ENCODE results near the gene C6orf15.
"Not testable (repeated sequence)": the region's sequence is repeated elsewhere in the genome, so short reads cannot be mapped to it uniquely, and the experiment has no call there.

Gene C6orf15

DNA sequence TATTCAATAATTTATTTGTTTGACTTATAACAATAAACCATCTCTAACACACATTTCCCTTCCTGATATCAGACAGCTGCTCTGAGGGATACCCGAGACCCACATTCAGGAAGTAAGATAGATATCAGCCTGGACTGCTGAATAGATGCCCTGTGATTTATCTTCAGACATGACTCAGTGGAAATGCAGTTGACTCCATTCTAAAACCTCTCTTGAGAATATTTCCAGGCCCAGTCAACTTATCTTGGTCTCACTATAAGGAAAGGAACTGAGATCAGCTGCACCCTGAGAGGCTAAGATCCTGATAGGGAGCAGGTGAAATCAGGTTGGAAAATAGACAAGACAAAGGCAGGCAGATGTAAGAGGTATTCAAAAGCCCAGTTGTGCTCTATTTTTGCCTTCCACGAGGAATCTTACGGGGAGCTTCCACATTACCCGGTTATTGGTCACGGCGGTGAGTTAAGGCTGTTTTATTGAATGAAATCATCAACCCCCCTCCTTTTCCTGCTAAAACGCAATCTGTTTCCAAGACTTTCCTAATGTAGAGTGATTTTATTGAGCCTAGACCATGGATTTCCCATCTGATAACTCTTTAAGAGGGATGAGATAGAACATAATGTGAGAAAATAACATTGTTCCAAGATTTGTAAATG lies 25.5 kb downstream of the C6orf15 start:
- no peak overlapping the region for H3K27ac ChIP-seq (ENCODE audit: low read depth, low read length)
- H3K9me3 ChIP-seq (ENCODE audit: control insufficient read depth, insufficient read depth, low read depth, low read length), result no peaks in the 10 kb centered on the region
- no peaks in the 10 kb centered on the region for H3K36me3 ChIP-seq (ENCODE audit: control insufficient read depth, insufficient read depth, low read length)
- peaks cover 15% of the 10 kb centered on the region; the same call in 1 of the 2 replicates for H3K4me1 ChIP-seq (ENCODE audit: control insufficient read depth, insufficient read depth, low read length)
- H3K9ac ChIP-seq (ENCODE audit: low read length), result no peak overlapping the region
- no peaks in the 10 kb centered on the region for H3K27me3 ChIP-seq (ENCODE audit: control insufficient read depth, insufficient read depth, low read length)
- no peak overlapping the region for H3K4me3 ChIP-seq (ENCODE audit: low read depth, low read length)

DNA sequence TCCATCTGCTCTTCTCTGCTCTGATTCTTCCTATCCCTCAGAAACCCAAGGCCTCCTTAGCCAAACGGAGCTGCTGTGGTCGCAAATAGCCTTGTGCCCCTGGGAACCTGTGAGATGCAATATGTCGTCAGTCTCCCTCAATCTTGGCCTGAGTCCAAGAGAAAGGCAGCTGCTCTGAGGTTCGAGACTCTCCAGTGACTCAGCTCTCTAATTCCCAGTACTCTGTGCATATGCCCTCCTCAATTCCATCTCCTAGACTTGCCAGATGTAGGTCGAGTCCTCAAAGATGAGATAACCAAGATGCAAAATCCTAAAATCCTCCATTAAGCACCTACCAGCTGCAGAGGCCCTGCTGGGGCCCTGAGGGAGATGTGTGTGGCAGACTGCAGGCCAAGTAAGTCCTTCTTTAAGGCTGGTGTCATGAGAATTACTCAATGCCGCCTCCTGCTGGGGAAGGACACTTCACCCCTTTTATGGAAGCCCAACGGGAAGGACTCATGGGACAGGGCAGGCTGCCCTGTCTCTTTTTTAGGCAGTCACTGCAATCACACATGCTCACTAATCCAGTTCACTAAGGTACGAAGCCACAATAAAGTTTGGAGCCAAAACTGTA lies 28.5 kb downstream of the C6orf15 start:
- Histone ChIP-seq H3K27ac (ENCODE audit: low read depth, low read length) (no peak overlapping the region), H3K4me1 (ENCODE audit: control insufficient read depth, insufficient read depth, low read length) (peaks cover 19% of the 10 kb centered on the region), H3K27me3 (ENCODE audit: control insufficient read depth, insufficient read depth, low read length) (no peaks in the 10 kb centered on the region), H3K4me3 (ENCODE audit: low read depth, low read length) (no peak overlapping the region), H3K9ac (ENCODE audit: low read length) (no peak overlapping the region), H3K36me3 (ENCODE audit: control insufficient read depth, insufficient read depth, low read length) (no peaks in the 10 kb centered on the region), H3K9me3 (ENCODE audit: control insufficient read depth, insufficient read depth, low read depth, low read length) (no peaks in the 10 kb centered on the region)

GRCh38 chr6:31081872-31082271 lies 30.5 kb downstream of the C6orf15 start:
- no peak overlapping the region for H3K27ac ChIP-seq (ENCODE audit: low read depth, low read length)
- H3K9ac ChIP-seq (ENCODE audit: low read length), result no peak overlapping the region
- H3K4me1 ChIP-seq (ENCODE audit: control insufficient read depth, insufficient read depth, low read length), result peaks cover 14% of the 10 kb centered on the region
- H3K9me3 ChIP-seq (ENCODE audit: control insufficient read depth, insufficient read depth, low read depth, low read length), result no peaks in the 10 kb centered on the region
- H3K4me3 ChIP-seq (ENCODE audit: low read depth, low read length), result no peak overlapping the region
- H3K27me3 ChIP-seq (ENCODE audit: control insufficient read depth, insufficient read depth, low read length), result no peaks in the 10 kb centered on the region
- no peaks in the 10 kb centered on the region for H3K36me3 ChIP-seq (ENCODE audit: control insufficient read depth, insufficient read depth, low read length)

- Histone ChIP-seq H3K36me3 (ENCODE audit: control insufficient read depth, insufficient read depth, low read length) (no peaks in the 10 kb centered on the region), H3K4me1 (ENCODE audit: control insufficient read depth, insufficient read depth, low read length) (peaks cover 10% of the 10 kb centered on the region), H3K9ac (ENCODE audit: low read length) (no peak overlapping the region), H3K4me3 (ENCODE audit: low read depth, low read length) (no peak overlapping the region), H3K27ac (ENCODE audit: low read depth, low read length) (no peak overlapping the region), H3K9me3 (ENCODE audit: control insufficient read depth, insufficient read depth, low read depth, low read length) (no peaks in the 10 kb centered on the region), H3K27me3 (ENCODE audit: control insufficient read depth, insufficient read depth, low read length) (no peaks in the 10 kb centered on the region)
These were observed 32.6 kb downstream of the C6orf15 start for GRCh38 chr6:31079656-31080261.

DNA sequence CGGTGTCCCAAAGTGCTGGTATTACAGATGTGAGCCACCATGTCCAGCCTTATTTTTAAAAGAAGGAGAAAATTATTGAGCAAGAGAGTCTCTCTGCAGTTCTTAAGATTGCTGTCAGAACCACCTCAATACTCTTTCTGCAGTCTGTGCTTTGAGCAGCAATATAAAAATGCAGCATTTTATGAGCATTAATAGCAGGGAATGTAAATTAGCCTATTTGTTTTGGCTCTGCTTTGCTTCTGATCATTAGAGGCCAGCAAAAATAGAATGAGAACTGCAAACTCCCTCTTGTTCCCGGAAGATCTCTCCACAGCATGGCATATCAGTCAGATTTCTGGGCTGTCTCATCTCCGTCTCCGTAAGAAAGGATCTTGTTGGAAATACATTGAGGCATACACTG lies 35.8 kb downstream of the C6orf15 start:
- Histone ChIP-seq H3K27me3 (ENCODE audit: control insufficient read depth, insufficient read depth, low read length) (no peaks in the 10 kb centered on the region), H3K4me3 (ENCODE audit: low read depth, low read length) (no peak overlapping the region), H3K9ac (ENCODE audit: low read length) (no peak overlapping the region), H3K9me3 (ENCODE audit: control insufficient read depth, insufficient read depth, low read depth, low read length) (no peaks in the 10 kb centered on the region), H3K4me1 (ENCODE audit: control insufficient read depth, insufficient read depth, low read length) (peaks cover 5% of the 10 kb centered on the region), H3K36me3 (ENCODE audit: control insufficient read depth, insufficient read depth, low read length) (no peaks in the 10 kb centered on the region), H3K27ac (ENCODE audit: low read depth, low read length) (no peak overlapping the region)

GRCh38 chr6:31075528-31075927 lies 36.8 kb downstream of the C6orf15 start:
- Histone ChIP-seq H3K4me3 (ENCODE audit: low read depth, low read length) (no peak overlapping the region), H3K9me3 (ENCODE audit: control insufficient read depth, insufficient read depth, low read depth, low read length) (no peaks in the 10 kb centered on the region), H3K27me3 (ENCODE audit: control insufficient read depth, insufficient read depth, low read length) (no peaks in the 10 kb centered on the region), H3K36me3 (ENCODE audit: control insufficient read depth, insufficient read depth, low read length) (no peaks in the 10 kb centered on the region), H3K4me1 (ENCODE audit: control insufficient read depth, insufficient read depth, low read length) (peaks cover 11% of the 10 kb centered on the region), H3K27ac (ENCODE audit: low read depth, low read length) (no peak overlapping the region), H3K9ac (ENCODE audit: low read length) (no peak overlapping the region)

DNA sequence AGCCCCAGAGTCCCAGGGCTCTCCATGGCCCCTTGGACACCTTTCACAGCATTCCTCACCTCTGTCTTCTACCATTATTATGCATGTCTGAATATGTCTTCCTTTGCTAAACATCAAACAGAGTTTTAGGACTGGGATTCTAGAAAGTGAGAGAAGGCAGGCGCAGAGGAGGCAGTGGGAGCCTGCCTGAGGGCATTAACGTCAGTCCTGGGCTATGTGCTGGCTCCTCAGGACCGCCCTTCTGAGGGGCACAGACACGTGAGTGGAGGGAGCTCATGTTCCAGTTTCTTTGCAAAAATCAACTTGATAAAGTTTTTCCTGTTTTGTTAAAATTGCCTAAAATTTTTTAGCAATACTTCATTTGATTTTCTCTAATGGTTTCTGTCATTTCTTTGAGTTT lies 38.0 kb downstream of the C6orf15 start:
- Histone ChIP-seq H3K9me3 (ENCODE audit: control insufficient read depth, insufficient read depth, low read depth, low read length) (no peaks in the 10 kb centered on the region), H3K4me3 (ENCODE audit: low read depth, low read length) (no peak overlapping the region), H3K36me3 (ENCODE audit: control insufficient read depth, insufficient read depth, low read length) (no peaks in the 10 kb centered on the region), H3K9ac (ENCODE audit: low read length) (no peak overlapping the region), H3K27ac (ENCODE audit: low read depth, low read length) (no peak overlapping the region), H3K4me1 (ENCODE audit: control insufficient read depth, insufficient read depth, low read length) (peaks cover 11% of the 10 kb centered on the region), H3K27me3 (ENCODE audit: control insufficient read depth, insufficient read depth, low read length) (no peaks in the 10 kb centered on the region)

GRCh38 chr6:31070711-31071197 lies 41.6 kb downstream of the C6orf15 start:
- Histone ChIP-seq H3K27ac (ENCODE audit: low read depth, low read length) (no peak overlapping the region), H3K4me3 (ENCODE audit: low read depth, low read length) (no peak overlapping the region), H3K36me3 (ENCODE audit: control insufficient read depth, insufficient read depth, low read length) (no peaks in the 10 kb centered on the region), H3K4me1 (ENCODE audit: control insufficient read depth, insufficient read depth, low read length) (peaks cover 9% of the 10 kb centered on the region), H3K27me3 (ENCODE audit: control insufficient read depth, insufficient read depth, low read length) (no peaks in the 10 kb centered on the region), H3K9ac (ENCODE audit: low read length) (peak overlapping the region; percentile 16), H3K9me3 (ENCODE audit: control insufficient read depth, insufficient read depth, low read depth, low read length) (0 out of 2 replicates have a peak, but pooled peaks cover 3% of the 10 kb centered on the region)

- H3K27me3 ChIP-seq (ENCODE audit: control insufficient read depth, insufficient read depth, low read length), result no peaks in the 10 kb centered on the region
- H3K27ac ChIP-seq (ENCODE audit: low read depth, low read length), result no peak overlapping the region
- H3K9me3 ChIP-seq (ENCODE audit: control insufficient read depth, insufficient read depth, low read depth, low read length), result 0 out of 2 replicates have a peak, but pooled peaks cover 3% of the 10 kb centered on the region
- H3K9ac ChIP-seq (ENCODE audit: low read length), result no peak overlapping the region
- H3K4me1 ChIP-seq (ENCODE audit: control insufficient read depth, insufficient read depth, low read length), result peaks cover 9% of the 10 kb centered on the region
- H3K4me3 ChIP-seq (ENCODE audit: low read depth, low read length), result no peak overlapping the region
- H3K36me3 ChIP-seq (ENCODE audit: control insufficient read depth, insufficient read depth, low read length), result no peaks in the 10 kb centered on the region
These were observed 43.6 kb downstream of the C6orf15 start for GRCh38 chr6:31068669-31069340.

DNA sequence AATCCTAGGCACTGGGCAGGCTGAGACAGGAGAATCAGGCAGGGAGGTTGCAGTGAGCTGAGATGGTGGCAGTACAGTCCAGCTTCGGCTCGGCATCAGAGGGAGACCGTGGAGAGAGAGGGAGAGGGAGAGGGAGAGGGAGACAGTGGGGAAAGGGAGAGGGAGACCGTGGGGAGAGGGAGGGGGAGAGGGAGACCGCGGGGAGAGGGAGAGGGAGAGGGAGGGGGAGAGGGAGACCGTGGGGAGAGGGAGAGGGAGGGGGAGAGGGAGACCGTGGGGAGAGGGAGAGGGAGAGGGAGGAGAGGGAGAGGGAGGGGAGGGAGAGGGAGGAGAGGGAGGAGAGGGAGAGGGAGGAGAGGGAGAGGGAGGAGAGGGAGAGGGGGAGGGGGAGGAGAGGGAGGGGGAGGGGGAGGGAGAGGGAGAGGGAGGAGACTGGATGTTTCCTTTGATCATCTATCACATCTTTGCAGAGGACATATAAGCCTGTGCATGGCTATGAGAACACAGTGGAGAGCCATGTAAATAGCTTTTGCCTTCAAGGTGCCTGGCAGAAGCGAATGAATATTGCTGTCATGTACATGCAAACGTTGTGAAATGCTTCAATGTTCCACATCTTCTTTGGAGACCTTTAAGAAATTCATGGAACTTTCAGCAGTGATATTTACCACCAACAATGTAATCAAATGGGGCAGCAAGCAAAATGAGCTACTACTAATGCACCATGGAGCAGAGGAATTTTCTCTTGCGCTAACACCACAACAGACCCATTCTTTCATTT lies 44.3 kb downstream of the C6orf15 start:
- not testable (repeated sequence) for H3K4me1 ChIP-seq (ENCODE audit: control insufficient read depth, insufficient read depth, low read length); H3K36me3 ChIP-seq (ENCODE audit: control insufficient read depth, insufficient read depth, low read length); H3K27me3 ChIP-seq (ENCODE audit: control insufficient read depth, insufficient read depth, low read length); H3K9ac ChIP-seq (ENCODE audit: low read length); H3K27ac ChIP-seq (ENCODE audit: low read depth, low read length); H3K9me3 ChIP-seq (ENCODE audit: control insufficient read depth, insufficient read depth, low read depth, low read length); H3K4me3 ChIP-seq (ENCODE audit: low read depth, low read length)

Measured in HUES6 (cell line).